Activated naive CD8-positive, alpha-beta T cell treated with anti-CD3 and anti-CD28 coated beads, Interleukin-2, amount 50 U/mL, for 24 hours (primary cell): ENCODE results near the gene NEGR1.

Experiments
- ATAC-seq: fragments of 150-1000 bp; cut with Tn5 transposase; one replicate; pipeline ENCODE4 v1.10.0; 2021
- DNase-seq: peaks from one replicate; pipeline ENCODE4 v3.0.0; 2021
- H3K27ac Mint-ChIP-seq: one replicate; pipeline ENCODE4 v1.8.0; 2021; ENCODE audit warnings: mild to moderate bottlenecking, mixed read lengths
- H3K27me3 Mint-ChIP-seq: one replicate; pipeline ENCODE4 v1.8.0; 2021; ENCODE audit warnings: mixed read lengths
- H3K36me3 Mint-ChIP-seq: one replicate; pipeline ENCODE4 v1.8.0; 2021; ENCODE audit warnings: low read depth, mixed read lengths
- H3K4me1 Mint-ChIP-seq: one replicate; pipeline ENCODE4 v1.8.0; 2021; ENCODE audit warnings: mixed read lengths
- H3K4me3 Mint-ChIP-seq: one replicate; pipeline ENCODE4 v1.8.0; 2021; ENCODE audit warnings: mild to moderate bottlenecking, moderate library complexity, mixed read lengths
- H3K9me3 Mint-ChIP-seq: one replicate; pipeline ENCODE4 v1.8.0; 2021; ENCODE audit warnings: mixed read lengths

NEGR1 gene

DNA sequence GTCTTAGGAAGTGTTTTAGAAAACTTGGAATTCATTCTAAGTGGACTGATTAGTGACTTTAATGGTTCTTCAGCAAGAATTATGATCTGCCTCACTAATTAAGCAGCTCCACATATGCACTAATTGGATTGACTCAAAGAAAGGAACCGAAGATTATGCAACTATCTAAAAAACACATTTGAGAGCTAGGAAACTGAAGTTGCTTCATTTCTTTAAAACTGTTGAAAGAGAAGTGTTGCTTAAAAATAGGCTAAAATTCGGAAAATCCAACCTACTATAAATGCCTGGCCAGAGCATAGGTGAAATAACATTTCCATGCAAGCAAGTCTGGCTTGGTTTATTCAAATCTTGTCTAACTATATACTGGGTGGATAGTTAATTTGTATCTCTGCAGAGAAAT lies 698.6 kb downstream of the NEGR1 start:
- no peak for DNase-seq

DNA sequence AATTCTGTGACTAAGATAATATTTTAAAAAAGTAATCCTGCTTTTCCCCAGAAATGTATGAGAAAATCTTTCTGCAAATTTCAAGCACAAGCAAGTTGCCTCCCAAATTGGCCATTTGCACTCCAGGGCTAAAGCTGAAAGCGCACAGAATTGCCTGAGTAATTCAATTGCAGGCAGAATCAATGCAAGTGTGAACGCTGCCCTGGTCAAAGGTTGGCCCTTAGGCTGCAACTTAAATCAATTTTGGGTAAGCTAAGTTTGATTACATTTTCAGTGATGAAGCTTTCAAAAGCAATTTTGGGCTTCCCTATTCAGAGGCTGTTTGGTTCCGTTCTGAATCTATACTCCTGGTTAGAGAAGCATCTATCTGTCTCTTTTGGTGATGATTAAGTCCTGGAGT lies 699.7 kb downstream of the NEGR1 start:
- no peak overlapping the region for H3K27ac Mint-ChIP-seq
- ATAC-seq (no peak), DNase-seq (no peak)
- H3K36me3 Mint-ChIP-seq = no peaks in the 10 kb centered on the region
- H3K9me3 Mint-ChIP-seq = no peaks in the 10 kb centered on the region
- no peaks in the 10 kb centered on the region for H3K4me1 Mint-ChIP-seq
- H3K4me3 Mint-ChIP-seq = no peak overlapping the region
- H3K27me3 Mint-ChIP-seq = no peaks in the 10 kb centered on the region

More for the DNA sequence above, 698.6 kb downstream of the NEGR1 start:
- Mint-ChIP-seq H3K4me3 (no peak overlapping the region), H3K36me3 (no peaks in the 10 kb centered on the region), H3K4me1 (no peaks in the 10 kb centered on the region), H3K27me3 (no peaks in the 10 kb centered on the region), H3K9me3 (no peaks in the 10 kb centered on the region), H3K27ac (no peak overlapping the region)
- no peak for ATAC-seq

GRCh38 chr1:71577451-71578131 lies 704.7 kb downstream of the NEGR1 start:
- H3K4me1 Mint-ChIP-seq = no peaks in the 10 kb centered on the region
- H3K27me3 Mint-ChIP-seq = no peaks in the 10 kb centered on the region
- no peak overlapping the region for H3K27ac Mint-ChIP-seq
- ATAC-seq (no peak), DNase-seq (no peak)
- no peak overlapping the region for H3K4me3 Mint-ChIP-seq
- H3K9me3 Mint-ChIP-seq = no peaks in the 10 kb centered on the region
- no peaks in the 10 kb centered on the region for H3K36me3 Mint-ChIP-seq

- Mint-ChIP-seq H3K4me1 (no peaks in the 10 kb centered on the region), H3K27me3 (no peaks in the 10 kb centered on the region), H3K27ac (no peak overlapping the region), H3K9me3 (no peaks in the 10 kb centered on the region), H3K4me3 (no peak overlapping the region), H3K36me3 (no peaks in the 10 kb centered on the region)
- ATAC-seq (no peak), DNase-seq (no peak)
These were observed 710.3 kb downstream of the NEGR1 start for GRCh38 chr1:71572038-71572437.

GRCh38 chr1:71566413-71566812 lies 715.9 kb downstream of the NEGR1 start:
- Mint-ChIP-seq H3K27ac (no peak overlapping the region), H3K27me3 (no peaks in the 10 kb centered on the region), H3K9me3 (peaks cover 4% of the 10 kb centered on the region), H3K4me3 (no peak overlapping the region), H3K4me1 (no peaks in the 10 kb centered on the region), H3K36me3 (no peaks in the 10 kb centered on the region)
- DNase-seq (no peak), ATAC-seq (no peak)

GRCh38 chr1:71565831-71566230 lies 716.5 kb downstream of the NEGR1 start:
- Mint-ChIP-seq H3K4me3 (no peak overlapping the region), H3K4me1 (no peaks in the 10 kb centered on the region), H3K9me3 (peaks cover 4% of the 10 kb centered on the region), H3K27ac (no peak overlapping the region), H3K27me3 (no peaks in the 10 kb centered on the region), H3K36me3 (no peaks in the 10 kb centered on the region)
- DNase-seq (no peak), ATAC-seq (no peak)

DNA sequence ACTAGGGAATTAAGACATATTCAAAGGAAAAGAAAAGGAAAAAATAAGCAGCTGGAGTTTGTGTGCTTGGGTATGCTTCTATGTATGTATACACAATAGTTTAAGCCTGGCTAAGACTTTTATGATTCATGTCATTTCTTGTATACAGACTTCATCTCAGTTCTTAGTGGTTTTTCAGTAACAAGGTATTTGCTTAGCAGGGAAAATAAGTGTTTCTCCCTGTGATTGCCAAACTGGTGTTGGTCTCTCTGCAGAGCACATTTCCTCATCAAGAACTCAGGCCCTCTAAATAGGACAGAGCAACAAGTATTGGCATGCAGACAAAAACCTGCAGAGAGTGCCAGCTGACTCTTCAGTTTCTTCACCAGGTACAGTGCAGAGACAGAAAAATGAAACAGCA lies 717.1 kb downstream of the NEGR1 start:
- no peak overlapping the region for H3K4me3 Mint-ChIP-seq
- H3K9me3 Mint-ChIP-seq = peaks cover 4% of the 10 kb centered on the region
- H3K27ac Mint-ChIP-seq = no peak overlapping the region
- DNase-seq = no peak
- no peaks in the 10 kb centered on the region for H3K36me3 Mint-ChIP-seq
- no peaks in the 10 kb centered on the region for H3K4me1 Mint-ChIP-seq
- no peak for ATAC-seq
- H3K27me3 Mint-ChIP-seq = no peaks in the 10 kb centered on the region

- no peak for DNase-seq
- H3K9me3 Mint-ChIP-seq = peaks cover 4% of the 10 kb centered on the region
- H3K4me3 Mint-ChIP-seq = no peak overlapping the region
- H3K4me1 Mint-ChIP-seq = no peaks in the 10 kb centered on the region
- H3K36me3 Mint-ChIP-seq = no peaks in the 10 kb centered on the region
- H3K27ac Mint-ChIP-seq = no peak overlapping the region
- H3K27me3 Mint-ChIP-seq = no peaks in the 10 kb centered on the region
- no peak for ATAC-seq
These were observed 720.0 kb downstream of the NEGR1 start for GRCh38 chr1:71562298-71562697.

DNA sequence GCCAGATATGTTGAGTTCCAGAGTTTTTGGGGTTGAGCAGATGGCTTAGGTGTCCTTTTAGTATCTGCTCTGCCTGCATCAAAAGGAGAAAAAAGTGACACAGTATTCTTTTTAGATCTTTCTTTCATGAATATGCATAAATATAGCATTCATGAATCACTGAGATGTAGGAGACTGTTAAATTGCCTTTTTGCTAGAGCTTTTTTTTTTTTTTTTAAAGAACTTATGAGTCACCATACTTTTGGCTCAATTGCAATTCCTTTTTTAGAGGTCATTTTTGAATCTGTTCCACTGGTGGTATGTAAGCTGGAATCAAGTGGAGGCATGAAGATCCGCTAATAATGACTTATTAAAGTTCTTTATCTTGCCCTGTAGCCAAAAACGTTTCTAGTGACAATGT lies 720.6 kb downstream of the NEGR1 start:
- H3K27ac Mint-ChIP-seq = no peak overlapping the region
- no peaks in the 10 kb centered on the region for H3K27me3 Mint-ChIP-seq
- H3K36me3 Mint-ChIP-seq = no peaks in the 10 kb centered on the region
- no peak for ATAC-seq
- no peak overlapping the region for H3K4me3 Mint-ChIP-seq
- no peaks in the 10 kb centered on the region for H3K4me1 Mint-ChIP-seq
- DNase-seq = no peak
- peaks cover 4% of the 10 kb centered on the region for H3K9me3 Mint-ChIP-seq

GRCh38 chr1:71561206-71561605 lies 721.1 kb downstream of the NEGR1 start:
- H3K4me1 Mint-ChIP-seq = no peaks in the 10 kb centered on the region
- no peak overlapping the region for H3K4me3 Mint-ChIP-seq
- no peak overlapping the region for H3K27ac Mint-ChIP-seq
- no peaks in the 10 kb centered on the region for H3K27me3 Mint-ChIP-seq
- peaks cover 4% of the 10 kb centered on the region for H3K9me3 Mint-ChIP-seq
- ATAC-seq (no peak), DNase-seq (no peak)
- no peaks in the 10 kb centered on the region for H3K36me3 Mint-ChIP-seq

DNA sequence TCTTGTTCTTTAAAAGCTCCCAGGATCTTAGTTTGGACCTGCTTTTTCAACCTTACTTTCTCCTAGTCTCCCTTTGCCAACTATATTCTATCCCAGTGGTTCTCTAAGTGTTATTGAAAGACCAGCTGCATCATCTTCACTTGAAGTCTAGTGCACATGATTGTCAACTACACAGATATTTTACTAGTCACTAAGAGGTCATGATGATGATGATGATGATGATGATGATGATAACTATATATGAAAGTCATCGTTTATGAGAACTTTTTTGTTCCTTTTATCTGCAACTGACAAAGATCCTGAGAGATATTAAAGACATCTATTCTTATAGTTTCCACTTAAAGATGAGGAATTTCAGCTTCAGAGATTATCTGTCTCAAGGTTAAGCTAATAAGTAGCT lies 722.5 kb downstream of the NEGR1 start:
- no peak overlapping the region for H3K4me3 Mint-ChIP-seq
- ATAC-seq = no peak
- no peaks in the 10 kb centered on the region for H3K27me3 Mint-ChIP-seq
- H3K9me3 Mint-ChIP-seq = peaks cover 4% of the 10 kb centered on the region
- no peaks in the 10 kb centered on the region for H3K36me3 Mint-ChIP-seq
- no peaks in the 10 kb centered on the region for H3K4me1 Mint-ChIP-seq
- no peak for DNase-seq
- H3K27ac Mint-ChIP-seq = no peak overlapping the region

GRCh38 chr1:71557138-71557537 lies 725.2 kb downstream of the NEGR1 start:
- Mint-ChIP-seq H3K4me1 (no peaks in the 10 kb centered on the region), H3K4me3 (no peak overlapping the region)

DNA sequence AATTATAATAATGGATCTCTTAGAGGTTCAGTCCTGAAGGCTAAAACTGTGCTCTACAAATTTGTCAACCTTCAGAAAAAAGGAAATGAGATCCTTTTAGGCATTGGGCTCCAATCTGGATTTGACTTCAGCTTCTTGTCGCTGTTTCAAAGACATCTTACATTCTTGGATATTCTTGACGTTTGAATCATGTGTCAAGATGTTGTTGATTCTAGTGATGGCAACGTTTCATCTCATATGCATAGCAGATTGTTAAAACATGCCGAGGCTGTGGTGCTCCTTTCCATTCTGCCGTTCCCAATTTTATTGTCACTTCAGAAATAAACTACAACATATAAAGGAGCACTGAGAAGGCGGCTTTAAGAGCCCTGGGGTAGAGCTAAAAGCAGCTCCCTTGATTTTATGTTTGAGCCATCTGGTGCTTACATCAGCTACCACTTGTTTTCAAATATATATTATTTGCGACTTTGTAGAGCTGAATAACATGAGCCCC lies 733.9 kb downstream of the NEGR1 start:
- Mint-ChIP-seq H3K4me3 (no peak overlapping the region), H3K27ac (no peak overlapping the region), H3K9me3 (no peaks in the 10 kb centered on the region), H3K4me1 (no peaks in the 10 kb centered on the region), H3K36me3 (no peaks in the 10 kb centered on the region), H3K27me3 (no peaks in the 10 kb centered on the region)
- DNase-seq (no peak), ATAC-seq (no peak)

More at GRCh38 chr1:71557138-71557537, 725.2 kb downstream of the NEGR1 start:
- no peaks in the 10 kb centered on the region for H3K9me3 Mint-ChIP-seq
- H3K36me3 Mint-ChIP-seq = no peaks in the 10 kb centered on the region
- H3K27me3 Mint-ChIP-seq = no peaks in the 10 kb centered on the region
- no peak for DNase-seq
- no peak overlapping the region for H3K27ac Mint-ChIP-seq
- no peak for ATAC-seq

DNA sequence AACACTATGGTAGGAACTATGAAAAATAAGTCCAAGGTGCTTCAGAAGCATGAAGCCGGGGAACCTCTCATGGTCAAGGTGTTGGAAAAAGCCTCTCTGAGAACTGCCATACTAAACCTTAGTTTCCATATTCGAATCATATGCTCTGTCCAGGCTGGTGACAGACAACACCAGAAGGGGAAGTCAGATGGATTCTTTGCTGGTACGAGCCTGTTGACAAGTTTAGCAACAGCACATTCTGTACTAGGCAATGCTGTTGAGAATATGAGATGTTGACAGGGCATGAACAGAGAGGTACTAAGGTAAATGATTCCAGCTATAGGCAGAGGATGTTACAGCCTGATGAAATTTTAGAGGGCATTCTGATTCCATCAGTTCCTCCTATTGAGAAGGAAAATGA lies 740.2 kb downstream of the NEGR1 start:
- Mint-ChIP-seq H3K36me3 (no peaks in the 10 kb centered on the region), H3K27ac (no peak overlapping the region), H3K4me3 (no peak overlapping the region), H3K4me1 (no peaks in the 10 kb centered on the region), H3K27me3 (no peaks in the 10 kb centered on the region), H3K9me3 (no peaks in the 10 kb centered on the region)
- DNase-seq (no peak), ATAC-seq (no peak)

DNA sequence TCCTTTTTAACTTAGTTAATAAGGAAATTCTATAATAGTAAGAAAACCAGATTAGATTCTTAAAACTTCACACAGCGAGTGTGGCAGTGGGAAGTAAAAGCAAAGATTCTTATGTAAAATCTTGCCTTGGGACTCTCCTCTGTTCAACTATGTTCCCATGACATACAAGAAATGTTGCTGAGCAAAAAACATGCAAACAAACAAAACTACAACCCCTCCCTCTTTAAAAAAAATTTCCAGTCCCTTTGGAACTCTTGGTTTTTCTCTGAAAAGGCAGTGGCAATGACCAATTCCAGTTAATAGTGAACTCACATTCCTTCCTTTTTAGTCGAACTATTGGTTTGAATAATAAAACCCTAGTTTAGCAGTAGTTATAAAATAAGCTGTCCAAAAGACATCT lies 748.4 kb downstream of the NEGR1 start:
- H3K27ac Mint-ChIP-seq = no peak overlapping the region
- H3K9me3 Mint-ChIP-seq = no peaks in the 10 kb centered on the region
- no peaks in the 10 kb centered on the region for H3K4me1 Mint-ChIP-seq

DNA sequence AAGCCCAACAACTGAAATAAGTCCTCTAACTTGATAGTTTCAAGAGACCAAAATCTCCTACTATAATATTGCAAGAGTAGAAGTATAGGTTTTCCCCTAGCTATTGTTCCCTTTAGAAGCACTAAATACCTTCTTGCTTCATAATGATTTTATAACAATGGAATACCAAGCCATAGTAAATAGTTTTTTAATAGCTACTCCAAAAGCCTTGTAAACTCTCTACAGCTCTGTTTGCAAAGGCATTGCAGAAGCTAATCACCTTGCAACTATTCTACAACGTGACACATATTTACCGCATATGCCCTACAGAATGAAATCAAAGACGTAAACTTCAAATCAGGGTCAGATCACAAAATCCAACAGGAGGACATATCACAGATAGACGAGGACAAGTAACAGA lies 750.0 kb downstream of the NEGR1 start:
- Mint-ChIP-seq H3K36me3 (no peaks in the 10 kb centered on the region), H3K27me3 (no peaks in the 10 kb centered on the region), H3K4me3 (no peak overlapping the region), H3K27ac (no peak overlapping the region), H3K9me3 (peaks cover 3% of the 10 kb centered on the region), H3K4me1 (no peaks in the 10 kb centered on the region)
- ATAC-seq = no peak
- DNase-seq = no peak

More for the DNA sequence above, 748.4 kb downstream of the NEGR1 start:
- DNase-seq (no peak), ATAC-seq (no peak)
- H3K27me3 Mint-ChIP-seq = no peaks in the 10 kb centered on the region
- no peak overlapping the region for H3K4me3 Mint-ChIP-seq
- H3K36me3 Mint-ChIP-seq = no peaks in the 10 kb centered on the region
